Measurements from ENCODE around the gene PHYKPL. TPM values are rescaled to one million over a fixed set of nuclear protein-coding genes. Genes with fewer than 3 reads are reported as not detected.

PHYKPL gene
- total and polyA plus RNA-seq, 2 of the 13 experiments (the other 11 are each of a cell fraction or from before 2014, with no cell fraction given): 18.0 to 78.6 TPM

DNA sequence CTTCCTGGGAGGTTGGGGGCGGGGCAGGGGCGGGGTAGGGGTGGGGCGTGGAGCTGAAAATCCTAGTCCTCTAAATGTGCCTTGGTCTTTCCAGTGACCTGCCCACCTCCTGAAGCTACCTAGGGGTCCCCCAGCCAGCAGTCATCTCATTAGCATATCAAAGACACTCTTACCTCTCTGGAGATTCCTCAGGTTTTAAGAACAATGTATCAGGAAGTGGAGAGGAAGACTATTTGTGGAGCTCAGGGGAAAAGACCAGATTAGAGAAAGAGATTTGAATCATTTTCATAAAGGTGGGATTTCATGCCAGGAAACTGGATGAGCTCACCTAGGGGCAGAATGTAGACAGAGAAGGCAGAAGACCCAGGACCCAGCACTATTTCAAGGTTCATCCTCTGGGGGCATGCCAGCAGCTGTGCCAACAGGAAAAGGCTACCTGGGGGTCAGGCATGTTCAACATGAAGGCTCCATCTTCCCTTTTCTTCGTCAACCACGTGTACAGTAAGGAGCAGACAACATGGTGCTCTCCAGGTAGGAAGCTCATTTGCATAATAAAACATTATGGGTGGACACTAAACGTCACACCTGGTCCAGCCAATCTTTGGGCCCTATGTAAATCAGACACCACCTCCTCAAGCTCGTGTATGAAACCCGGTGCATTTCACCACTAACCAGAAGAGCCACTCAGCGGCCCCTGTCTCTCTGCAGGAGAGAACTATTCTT, 52.3 kb downstream of the PHYKPL start (continued):
- TF ChIP-seq TP53 (CRISPR knock-in tag; conservative IDR thresholded peaks at IDR 0.05) (no peak), KDM4B (CRISPR knock-in tag; IDR thresholded peaks at IDR 0.05) (no peak), JUND (CRISPR knock-in tag; IDR thresholded peaks at IDR 0.05) (no peak), MYNN (CRISPR knock-in tag; IDR thresholded peaks at IDR 0.05; ENCODE audit: low read depth) (no peak)

DNA sequence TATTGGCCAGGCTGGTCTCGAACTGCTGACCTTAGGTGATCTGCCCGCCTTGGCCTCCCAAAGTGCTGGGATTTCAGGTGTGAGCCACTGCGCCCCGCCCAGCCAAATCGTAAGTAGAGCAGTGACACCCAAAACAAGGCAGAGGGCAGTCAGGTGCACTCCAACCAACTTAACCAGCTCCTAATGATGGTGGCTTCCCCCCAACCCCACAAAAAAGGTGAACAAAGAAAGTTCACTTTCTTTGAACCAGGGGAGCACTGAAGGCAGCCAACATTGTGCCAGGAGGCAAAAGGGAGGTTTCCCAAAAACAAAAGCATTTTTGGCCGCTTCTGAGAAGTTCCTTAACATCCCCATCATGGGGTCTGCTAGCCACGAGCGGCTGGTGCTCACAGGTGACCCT, 55.0 kb downstream of the PHYKPL start:
- no TSS peak for BruUV-seq (replicated peaks)
- Histone ChIP-seq H3K27ac (ENCODE audit: extremely low read length, insufficient read depth, low read length) (no peak overlapping the region), H3K27me3 (ENCODE audit: control insufficient read depth in 1 of 2, insufficient read depth in 2 of 2, low read length in 2 of 2) (no peaks in the 10 kb centered on the region), H3K4me1 (ENCODE audit: insufficient read depth, low read length) (no peaks in the 10 kb centered on the region), H3K9me3 (ENCODE audit: low read length) (no peaks in the 10 kb centered on the region), H4K20me1 (ENCODE audit: insufficient read depth, low read length) (no peaks in the 10 kb centered on the region), H3K9ac (ENCODE audit: insufficient read depth, low read depth, low read length) (no peak overlapping the region), H3K4me3 (replicated peaks in 1 of 3; ENCODE audit: insufficient read depth in 1 of 3, low read depth in 2 of 3, low read length in 3 of 3) (no peak overlapping the region), H3K79me2 (ENCODE audit: insufficient read depth, low read length) (no peaks in the 10 kb centered on the region), H3K4me2 (ENCODE audit: low read depth, low read length) (no peak overlapping the region), H2AFZ (ENCODE audit: low read length) (no peak overlapping the region), H3K36me3 (replicated peaks in 1 of 2; ENCODE audit: control insufficient read depth in 1 of 2, insufficient read depth in 2 of 2, low read length in 2 of 2) (no peaks in the 10 kb centered on the region)
- ATAC-seq (no peak), FAIRE-seq (no peak), DNase-seq (ENCODE audit: low spot score) (no peak)
- CTCF ChIA-PET (ENCODE audit: low intra/inter-chr PET ratio, low total read pairs): no interaction called here
- POLR2A ChIA-PET: no interaction called here
- in situ Hi-C loops (cut with HindIII; ENCODE audit: extremely low pct_ligation_motif_present, low pct_unique_long_range_greater_than_20kb) (no loop called here), intact Hi-C loops (cut with micrococcal nuclease; ENCODE audit: unreplicated experiment) (no loop called here)
- TF ChIP-seq, protein P1, sequence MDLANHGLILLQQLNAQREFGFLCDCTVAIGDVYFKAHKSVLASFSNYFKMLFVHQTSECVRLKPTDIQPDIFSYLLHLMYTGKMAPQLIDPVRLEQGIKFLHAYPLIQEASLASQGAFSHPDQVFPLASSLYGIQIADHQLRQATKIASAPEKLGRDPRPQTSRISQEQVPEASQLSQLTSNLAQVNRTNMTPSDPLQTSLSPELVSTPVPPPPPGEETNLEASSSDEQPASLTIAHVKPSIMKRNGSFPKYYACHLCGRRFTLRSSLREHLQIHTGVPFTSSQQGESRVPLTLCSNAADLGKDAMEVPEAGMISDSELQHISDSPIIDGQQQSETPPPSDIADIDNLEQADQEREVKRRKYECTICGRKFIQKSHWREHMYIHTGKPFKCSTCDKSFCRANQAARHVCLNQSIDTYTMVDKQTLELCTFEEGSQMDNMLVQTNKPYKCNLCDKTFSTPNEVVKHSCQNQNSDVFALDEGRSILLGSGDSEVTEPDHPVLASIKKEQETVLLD (CRISPR knock-in tag; IDR thresholded peaks at IDR 0.05; ENCODE audit: low read depth): no peak
- TF ChIP-seq, protein P2, sequence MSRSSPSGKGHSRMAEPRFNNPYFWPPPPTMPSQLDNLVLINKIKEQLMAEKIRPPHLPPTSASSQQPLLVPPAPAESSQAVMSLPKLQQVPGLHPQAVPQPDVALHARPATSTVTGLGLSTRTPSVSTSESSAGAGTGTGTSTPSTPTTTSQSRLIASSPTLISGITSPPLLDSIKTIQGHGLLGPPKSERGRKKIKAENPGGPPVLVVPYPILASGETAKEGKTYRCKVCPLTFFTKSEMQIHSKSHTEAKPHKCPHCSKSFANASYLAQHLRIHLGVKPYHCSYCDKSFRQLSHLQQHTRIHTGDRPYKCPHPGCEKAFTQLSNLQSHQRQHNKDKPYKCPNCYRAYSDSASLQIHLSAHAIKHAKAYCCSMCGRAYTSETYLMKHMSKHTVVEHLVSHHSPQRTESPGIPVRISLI (CRISPR knock-in tag; IDR thresholded peaks at IDR 0.05; ENCODE audit: borderline replicate concordance): no peak
- no peak for TF ChIP-seq EHMT2 (IDR thresholded peaks at IDR 0.05; ENCODE audit: borderline replicate concordance, low read depth, low read length)
- TF ChIP-seq ZNF326 (CRISPR knock-in tag; IDR thresholded peaks at IDR 0.05; ENCODE audit: borderline replicate concordance): no peak
- no peak for TF ChIP-seq ZNF451 (CRISPR knock-in tag; IDR thresholded peaks at IDR 0.05)
- 27% methylated on average over 8 of the region's 8 CpGs for WGBS (ENCODE audit: low lambda C conversion rate)
